DMS153 (cell line): ENCODE measurements around the gene HIRA.
"Not testable (repeated sequence)": the region's sequence is repeated elsewhere in the genome, so short reads cannot be mapped to it uniquely, and the experiment has no call there.

Experiments
- DNase-seq: peaks from one replicate; lab custom pipeline; 2025; lab: John Stamatoyannopoulos, UW

The HIRA gene

GRCh38 chr22:19463008-19463407 is 31.5 kb upstream of the HIRA start:
- no peak for DNase-seq

- no peak for DNase-seq
These were observed 30.0 kb upstream of the HIRA start for GRCh38 chr22:19461506-19461905.

DNA sequence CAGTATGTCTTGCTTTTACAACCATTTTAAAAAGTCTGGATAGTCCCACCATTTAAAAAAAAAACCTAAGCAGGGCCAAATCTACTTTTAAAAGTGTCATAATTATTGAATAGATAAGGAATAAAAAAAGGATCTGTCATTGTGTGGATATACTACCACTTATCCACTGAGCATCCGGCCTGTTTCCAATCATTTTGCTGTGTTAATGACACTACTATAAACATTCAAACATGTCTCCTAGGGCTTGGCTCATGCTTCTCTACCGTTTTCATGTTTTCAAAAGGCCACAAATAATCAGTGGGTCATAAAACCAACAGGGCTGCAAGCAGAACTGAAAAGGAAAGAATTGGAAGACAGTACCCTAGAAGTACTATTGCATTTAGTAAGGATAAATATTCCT is 28.5 kb upstream of the HIRA start:
- DNase-seq: no peak

DNA sequence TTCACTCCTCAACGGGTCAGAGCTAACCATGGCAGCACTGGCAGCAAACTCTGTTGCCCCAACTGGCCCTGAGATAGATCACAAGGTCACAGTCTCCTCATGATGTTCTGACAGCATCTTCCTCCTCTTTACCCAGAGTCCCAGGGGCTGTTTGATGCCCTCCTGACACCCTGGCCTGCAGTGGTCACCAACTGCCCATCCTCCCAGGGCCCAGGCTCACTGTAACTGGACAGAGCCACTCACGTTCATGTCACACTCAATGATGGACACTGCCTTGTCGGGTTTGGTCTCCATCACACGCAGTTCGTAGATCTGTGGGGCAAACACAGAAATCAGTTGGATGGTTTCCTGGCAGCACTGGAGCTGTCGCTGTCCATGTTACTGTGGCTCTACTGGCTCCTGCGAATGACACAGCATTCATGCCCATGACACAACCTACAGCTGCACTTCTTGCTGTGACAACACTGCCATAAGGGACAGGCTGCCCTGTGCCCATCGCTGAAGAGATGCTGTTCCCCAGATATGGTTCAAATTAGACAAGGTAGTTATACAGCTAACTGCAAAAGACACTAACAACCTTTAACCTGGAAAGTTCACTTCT is 26.4 kb upstream of the HIRA start:
- no peak for DNase-seq

- no peak for DNase-seq
These were observed 25.0 kb upstream of the HIRA start for GRCh38 chr22:19456541-19456940.

GRCh38 chr22:19455585-19456370 is 24.2 kb upstream of the HIRA start:
- DNase-seq: no peak

DNA sequence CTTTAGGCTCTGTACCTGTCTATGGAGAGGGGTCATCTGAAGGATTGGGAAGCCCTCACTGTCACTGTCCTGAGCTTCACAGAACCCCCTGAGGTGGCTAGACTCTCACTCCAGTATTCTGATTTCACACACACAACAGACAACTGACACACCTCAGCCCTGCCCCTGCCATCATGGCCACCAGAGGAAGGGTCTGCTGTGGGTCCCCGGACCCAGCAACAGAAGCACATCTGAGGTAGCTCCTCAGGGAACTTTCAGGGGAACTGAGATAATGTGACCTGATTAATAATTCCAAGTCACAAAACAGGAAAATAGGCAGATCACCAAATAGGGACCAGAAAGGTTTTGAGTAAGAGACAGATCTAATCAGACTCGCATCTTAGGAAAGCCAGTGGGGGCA is 23.5 kb upstream of the HIRA start:
- DNase-seq: no peak

DNA sequence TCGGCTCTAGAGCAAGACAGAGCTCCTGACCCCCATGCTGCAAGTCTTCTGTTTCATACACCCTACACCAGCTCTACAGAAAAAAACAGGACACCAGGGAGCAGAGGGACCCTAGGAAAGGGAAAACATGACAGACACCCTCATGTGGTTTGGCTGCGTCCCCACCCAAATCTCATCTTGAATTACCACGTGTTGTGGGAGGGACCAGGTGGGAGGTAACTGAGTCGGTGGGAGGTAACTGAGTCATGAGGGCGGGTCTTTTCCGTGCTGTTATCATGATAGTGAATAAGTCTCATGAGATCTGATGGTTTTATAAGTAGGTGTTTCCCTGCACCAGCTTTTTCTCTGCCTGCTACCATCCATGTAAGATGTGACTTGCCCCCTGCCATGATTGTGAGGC is 22.6 kb upstream of the HIRA start:
- DNase-seq: no peak

- no peak for DNase-seq
These were observed 22.2 kb upstream of the HIRA start for GRCh38 chr22:19453718-19454117.

GRCh38 chr22:19451570-19451969 is 20.0 kb upstream of the HIRA start:
- DNase-seq: no peak

- no peak for DNase-seq
These were observed 19.0 kb upstream of the HIRA start for GRCh38 chr22:19450363-19451175.

DNA sequence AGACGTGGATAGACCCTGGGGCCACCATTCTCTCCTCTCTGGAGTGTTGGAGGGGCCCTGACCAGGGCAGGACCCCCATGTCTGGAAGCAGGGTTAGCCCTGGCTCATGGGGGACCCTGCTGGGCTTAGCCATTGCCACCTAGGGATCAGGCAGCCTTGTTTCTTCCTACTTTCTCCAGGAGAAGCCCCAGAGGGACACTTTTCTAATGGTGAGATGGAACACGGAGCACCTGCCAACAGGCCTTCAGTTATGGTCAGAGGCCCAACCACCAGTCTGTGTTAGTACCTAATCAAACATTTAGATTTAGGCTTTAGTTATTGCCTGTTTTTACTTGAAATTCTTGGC is 17.9 kb upstream of the HIRA start:
- DNase-seq: no peak

GRCh38 chr22:19448739-19449421 is 17.3 kb upstream of the HIRA start:
- DNase-seq: no peak

- peak; percentile 85 for DNase-seq
These were observed 16.6 kb upstream of the HIRA start for GRCh38 chr22:19448076-19448607.

DNA sequence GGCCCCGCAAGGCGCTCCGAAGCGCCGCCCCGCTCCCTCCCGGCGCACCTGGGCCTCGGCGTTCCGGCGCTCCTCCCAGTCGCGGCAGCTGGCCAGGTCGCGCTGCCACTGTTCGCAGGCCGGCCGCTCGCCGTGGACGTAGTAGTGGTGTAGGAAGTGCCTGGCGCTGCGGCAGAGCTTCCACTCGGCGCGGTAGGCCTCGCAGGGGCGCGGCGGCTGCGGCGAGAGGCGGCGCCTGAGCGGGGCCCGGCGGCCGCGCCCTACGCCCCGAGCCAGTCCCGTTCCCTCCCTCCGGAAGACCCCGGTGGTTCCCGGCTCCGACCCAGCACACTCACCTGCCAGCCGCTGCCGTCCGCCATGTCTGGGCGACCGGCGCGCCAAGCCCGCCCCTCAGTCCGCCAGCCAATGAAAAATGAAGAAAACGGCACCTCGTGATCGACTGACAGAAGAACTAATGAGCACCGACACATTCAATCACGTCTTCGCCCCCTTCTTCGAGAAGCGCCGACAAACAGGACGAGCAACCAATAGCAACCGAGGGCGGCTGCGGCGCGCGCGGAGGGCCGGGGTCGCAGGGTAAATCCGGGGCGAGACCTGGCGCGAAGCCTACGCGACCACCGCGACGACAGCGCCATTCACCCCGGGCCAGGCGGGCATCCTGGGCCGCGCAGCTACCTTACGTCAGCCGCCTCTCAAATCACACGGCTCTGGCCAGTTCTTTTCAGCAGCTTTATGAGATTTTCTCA is 16.0 kb upstream of the HIRA start, which contains the start of gene C22orf39:
TSS of gene C22orf39 (minus strand) at position 382 of the 746 bp plus-strand sequence. CDS start at position 359, 23 bp downstream.
- peak; percentile 91 for DNase-seq

DNA sequence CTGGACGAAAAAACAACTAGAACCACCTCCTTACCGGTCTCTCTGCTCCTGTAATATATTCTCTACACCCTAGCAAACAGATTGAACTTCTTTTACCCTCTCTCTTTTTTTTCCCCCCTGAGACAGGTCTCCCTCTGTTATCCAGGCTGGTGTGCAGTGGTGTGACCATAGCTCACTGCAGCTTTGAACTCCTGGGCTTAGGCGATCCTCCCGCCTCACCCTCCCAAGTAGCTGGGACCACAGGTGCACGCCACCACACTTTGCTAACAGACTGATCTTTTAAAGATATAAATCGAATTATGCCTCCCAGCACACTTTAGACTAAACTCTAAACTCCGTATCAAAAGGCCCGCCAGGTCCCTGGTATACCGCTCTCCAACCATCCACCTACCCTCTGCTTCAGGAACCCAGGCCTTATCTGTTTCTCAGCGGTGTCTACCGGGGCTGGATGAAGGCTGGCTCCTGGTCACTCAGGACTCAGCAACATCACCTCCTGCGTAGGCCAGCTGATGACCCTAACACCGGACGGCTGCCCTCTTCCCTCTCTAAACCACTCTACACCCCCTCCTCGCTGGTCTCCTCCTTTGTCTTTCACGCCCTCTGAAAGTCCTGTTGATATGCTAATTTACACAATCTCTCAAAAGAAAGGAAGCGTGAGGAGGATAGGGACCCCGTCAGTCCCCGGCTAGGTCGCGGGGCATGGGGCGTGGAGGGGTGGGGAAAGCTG is 15.2 kb upstream of the HIRA start:
- no peak for DNase-seq

DNA sequence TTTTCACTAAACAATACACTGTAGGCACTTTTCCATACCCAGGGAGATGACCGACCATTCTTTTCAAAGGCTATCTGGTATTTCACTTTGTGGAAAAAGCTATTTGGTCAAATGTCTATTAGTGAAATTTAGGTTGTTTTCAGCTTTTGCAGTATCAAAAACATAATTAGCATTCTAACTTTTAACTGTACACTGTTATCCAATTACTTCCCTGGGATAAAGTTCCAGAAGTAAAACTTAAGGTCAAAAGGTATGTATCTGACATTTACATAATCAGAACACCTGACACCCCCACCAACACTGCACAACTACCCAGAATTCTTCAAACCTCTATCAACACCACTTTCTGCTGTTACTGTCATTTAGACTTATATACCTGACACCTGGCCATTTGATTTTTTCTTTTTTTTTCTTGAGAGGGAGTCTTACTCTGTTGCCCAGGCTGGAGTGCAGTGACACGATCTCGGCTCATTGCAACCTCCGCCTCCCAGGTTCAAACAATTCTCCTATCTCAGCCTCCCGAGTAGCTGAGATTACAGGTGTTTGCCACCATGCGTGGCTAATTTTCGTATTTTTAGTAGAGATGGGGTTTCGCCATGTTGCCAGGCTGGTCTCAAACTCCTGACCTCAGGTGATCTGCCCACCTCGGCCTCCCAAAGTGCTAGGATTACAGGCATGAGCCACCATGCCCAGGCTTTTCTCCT is 13.9 kb upstream of the HIRA start:
- DNase-seq: not testable (repeated sequence)

- no peak for DNase-seq
These were observed 12.1 kb upstream of the HIRA start for GRCh38 chr22:19443544-19444211.

GRCh38 chr22:19442166-19442565 is 10.6 kb upstream of the HIRA start:
- no peak for DNase-seq
